ENCODE measurements around the gene DUOXA2. TPM values are rescaled to one million over a fixed set of nuclear protein-coding genes. Genes with fewer than 3 reads are reported as not detected.

The DUOXA2 gene
- polyA plus RNA-seq, 1 donor from 2014 or later = not detected

- Histone ChIP-seq H3K36me3 (ENCODE audit: insufficient read depth, low read length) (no peaks in the 10 kb centered on the region), H3K9me2 (ENCODE audit: insufficient read depth, low read length) (no peaks in the 10 kb centered on the region), H4K20me1 (ENCODE audit: insufficient read depth) (no peaks in the 10 kb centered on the region), H3K9ac (ENCODE audit: low read length) (no peak overlapping the region), H3K27me3 (ENCODE audit: insufficient read depth, low read depth, low read length) (peaks cover 88% of the 10 kb centered on the region), H3K27ac (ENCODE audit: low read length) (no peak overlapping the region), H3K4me3 (ENCODE audit: low read length) (peak overlapping the region; percentile 60), H3K9me3 (ENCODE audit: low read length) (no peaks in the 10 kb centered on the region), H3K4me2 (ENCODE audit: low read length) (peak overlapping the region; percentile 19), H3K79me2 (replicated peaks; ENCODE audit: insufficient read depth, low read length) (no peaks in the 10 kb centered on the region), H2AFZ (ENCODE audit: low read depth, low read length) (no peak overlapping the region), H3F3A (ENCODE audit: insufficient read depth, low read length, poor library complexity, severe bottlenecking) (no peaks in the 10 kb centered on the region)
- peak; percentile 81 for TF ChIP-seq EZH2 (IDR thresholded peaks at IDR 0.05; ENCODE audit: borderline replicate concordance, insufficient read depth, low read length, poor library complexity, severe bottlenecking)
- no peak for TF ChIP-seq SMC3 (conservative IDR thresholded peaks at IDR 0.05; ENCODE audit: poor library complexity)
Measured at GRCh38 chr15:45112591-45113379, 1.3 kb upstream of the DUOXA2 start.

- Histone ChIP-seq H3K9me2 (ENCODE audit: insufficient read depth, low read length) (no peaks in the 10 kb centered on the region), H3K9ac (ENCODE audit: low read length) (no peak overlapping the region), H4K20me1 (ENCODE audit: insufficient read depth) (no peaks in the 10 kb centered on the region), H3K27me3 (ENCODE audit: insufficient read depth, low read depth, low read length) (peaks cover 92% of the 10 kb centered on the region), H3K36me3 (ENCODE audit: insufficient read depth, low read length) (no peaks in the 10 kb centered on the region), H2AFZ (ENCODE audit: low read depth, low read length) (no peak overlapping the region), H3K9me3 (ENCODE audit: low read length) (no peaks in the 10 kb centered on the region), H3F3A (ENCODE audit: insufficient read depth, low read length, poor library complexity, severe bottlenecking) (no peaks in the 10 kb centered on the region), H3K4me3 (ENCODE audit: low read length) (peak overlapping the region; percentile 60), H3K79me2 (replicated peaks; ENCODE audit: insufficient read depth, low read length) (no peaks in the 10 kb centered on the region), H3K27ac (ENCODE audit: low read length) (no peak overlapping the region), H3K4me2 (ENCODE audit: low read length) (no peak overlapping the region)
- TF ChIP-seq CTCF (IDR thresholded peaks at IDR 0.05; ENCODE audit: poor library complexity, severe bottlenecking) (peak; percentile 7), EZH2 (IDR thresholded peaks at IDR 0.05; ENCODE audit: borderline replicate concordance, insufficient read depth, low read length, poor library complexity, severe bottlenecking) (peak; percentile 23), POLR2AphosphoS5 (IDR thresholded peaks at IDR 0.05) (no peak), RAD21 (conservative IDR thresholded peaks at IDR 0.05) (no peak), REST (IDR thresholded peaks at IDR 0.05; ENCODE audit: borderline replicate concordance) (no peak), EP300 (conservative IDR thresholded peaks at IDR 0.05; ENCODE audit: poor library complexity, severe bottlenecking) (no peak), SMC3 (conservative IDR thresholded peaks at IDR 0.05; ENCODE audit: poor library complexity) (no peak), MXI1 (conservative IDR thresholded peaks at IDR 0.05; ENCODE audit: poor library complexity, severe bottlenecking) (no peak), TAF1 (IDR thresholded peaks at IDR 0.05; ENCODE audit: low read depth) (no peak)
Measured at GRCh38 chr15:45113380-45113990, 641 bp upstream of the DUOXA2 start.
